T-helper 1 cell treated with Interleukin-12 subunit alpha and Interleukin-12 subunit beta and Interleukin-4 antibody, amounts not matched to agents 30 μg/mL and 1 μg/mL, for 36 hours (primary cell): ENCODE measurements around the gene MEIS2.

Experiments used
- H3K27ac Mint-ChIP-seq: one replicate; pipeline ENCODE4 v1.8.0; 2021; ENCODE audit warnings: mild to moderate bottlenecking, mixed read lengths
- H3K27me3 Mint-ChIP-seq: one replicate; pipeline ENCODE4 v1.8.0; 2021; ENCODE audit warnings: low read depth, mixed read lengths
- H3K36me3 Mint-ChIP-seq: one replicate; pipeline ENCODE4 v1.8.0; 2021; ENCODE audit warnings: low read depth, mixed read lengths
- H3K4me1 Mint-ChIP-seq: one replicate; pipeline ENCODE4 v1.8.0; 2021; ENCODE audit warnings: low read depth, mixed read lengths
- H3K4me3 Mint-ChIP-seq: one replicate; pipeline ENCODE4 v1.8.0; 2021; ENCODE audit warnings: mild to moderate bottlenecking, moderate library complexity, mixed read lengths
- H3K9me3 Mint-ChIP-seq: one replicate; pipeline ENCODE4 v1.8.0; 2021; ENCODE audit warnings: mixed read lengths

The MEIS2 gene

DNA sequence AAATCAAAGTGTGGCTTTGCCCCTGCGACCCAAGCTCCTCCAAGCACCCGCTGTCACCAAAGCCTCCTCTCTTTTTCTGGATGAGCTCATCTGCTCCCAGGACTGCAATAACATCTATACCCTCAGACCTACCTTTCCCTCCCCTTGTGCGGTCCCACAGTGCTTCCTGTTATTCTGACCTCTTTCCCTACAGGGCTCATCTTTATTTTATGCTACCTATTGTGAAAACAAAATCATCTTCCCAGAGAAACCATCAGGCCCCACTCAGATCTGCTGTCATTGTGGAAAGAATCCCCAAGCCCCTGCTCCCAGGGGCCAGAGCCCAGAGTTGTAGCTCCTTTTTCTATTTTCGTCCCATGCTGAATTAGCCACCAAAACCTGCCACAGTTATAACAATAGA, 162.2 kb downstream of the MEIS2 start:
- H3K4me3 Mint-ChIP-seq = no peak overlapping the region
- no peaks in the 10 kb centered on the region for H3K36me3 Mint-ChIP-seq
- no peaks in the 10 kb centered on the region for H3K27me3 Mint-ChIP-seq
- H3K9me3 Mint-ChIP-seq = no peaks in the 10 kb centered on the region
- no peaks in the 10 kb centered on the region for H3K4me1 Mint-ChIP-seq
- no peak overlapping the region for H3K27ac Mint-ChIP-seq

DNA sequence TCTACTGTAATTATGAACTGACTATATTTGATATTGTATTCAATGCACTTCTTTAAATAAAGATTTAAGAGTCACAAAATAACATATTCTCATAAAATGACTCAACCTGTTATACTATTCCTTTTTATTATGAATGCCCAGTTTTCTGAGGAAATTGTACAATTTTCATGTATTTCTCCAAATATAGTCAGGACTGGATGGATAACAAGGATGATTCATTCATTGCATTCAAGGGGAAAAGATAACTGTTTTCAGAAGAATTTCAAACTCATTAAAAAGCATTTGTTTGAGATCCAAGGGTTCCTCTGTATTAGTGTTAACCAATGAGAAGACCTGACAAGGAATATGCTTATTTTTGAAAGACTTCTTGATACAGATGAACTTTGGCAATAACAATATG, 163.7 kb downstream of the MEIS2 start:
- Mint-ChIP-seq H3K4me1 (no peaks in the 10 kb centered on the region), H3K27ac (no peak overlapping the region), H3K4me3 (no peak overlapping the region), H3K36me3 (no peaks in the 10 kb centered on the region), H3K9me3 (no peaks in the 10 kb centered on the region), H3K27me3 (no peaks in the 10 kb centered on the region)

DNA sequence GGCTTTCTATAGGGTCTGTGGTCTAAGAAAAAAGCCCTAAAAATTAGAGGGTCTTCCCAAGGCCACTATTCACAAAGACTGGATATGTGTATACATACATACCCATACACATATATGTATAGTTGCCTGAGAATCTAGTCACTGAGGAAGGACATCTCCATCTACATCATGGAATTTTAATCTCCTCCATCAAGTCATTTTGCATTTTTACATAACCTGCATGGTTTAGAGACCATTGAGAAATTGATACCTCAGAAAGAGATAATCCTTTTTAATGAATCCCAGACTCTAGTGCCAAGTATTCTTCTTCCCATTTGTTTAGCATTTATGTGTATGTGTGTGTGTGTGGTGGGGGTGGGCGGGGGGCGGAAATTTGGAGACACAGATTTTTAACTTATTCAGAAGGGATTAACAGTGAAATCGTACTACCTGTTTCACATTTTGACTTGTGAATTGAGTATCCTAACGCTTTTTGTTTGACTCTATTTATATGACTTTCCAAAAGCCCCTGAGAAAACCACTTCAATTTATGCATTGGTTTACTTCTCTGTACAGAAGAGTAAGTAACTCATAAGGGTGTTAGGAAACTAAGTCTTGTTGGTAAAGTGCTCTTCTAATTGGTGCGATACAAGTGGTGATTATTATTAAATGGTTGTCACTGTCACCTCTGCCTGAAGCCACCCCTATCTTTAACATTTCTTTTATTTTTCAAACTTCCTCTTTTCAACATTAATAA, 166.9 kb downstream of the MEIS2 start:
- Mint-ChIP-seq H3K27me3 (no peaks in the 10 kb centered on the region), H3K27ac (no peak overlapping the region), H3K36me3 (no peaks in the 10 kb centered on the region), H3K9me3 (peaks cover 3% of the 10 kb centered on the region), H3K4me1 (no peaks in the 10 kb centered on the region), H3K4me3 (no peak overlapping the region)

DNA sequence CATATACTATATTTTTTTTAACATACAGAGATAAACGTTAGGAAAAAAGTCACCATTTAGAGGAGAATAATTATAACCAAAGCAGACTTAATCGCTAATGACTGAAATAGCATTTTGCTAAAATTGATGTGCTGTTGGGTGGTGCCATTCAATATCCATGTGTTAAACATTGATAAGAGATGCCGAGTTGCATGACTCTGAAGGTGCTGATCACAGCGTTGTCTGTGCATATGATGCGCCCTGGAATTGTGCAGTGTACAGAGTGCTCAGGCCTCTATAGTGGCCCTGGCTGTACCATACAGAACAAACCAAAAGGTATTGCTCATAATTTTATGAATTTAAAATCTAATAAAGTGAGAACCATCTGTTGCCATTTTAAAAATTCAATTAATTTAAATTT, 168.3 kb downstream of the MEIS2 start:
- Mint-ChIP-seq H3K36me3 (no peaks in the 10 kb centered on the region), H3K4me3 (no peak overlapping the region), H3K27me3 (no peaks in the 10 kb centered on the region), H3K27ac (no peak overlapping the region), H3K4me1 (no peaks in the 10 kb centered on the region), H3K9me3 (peaks cover 5% of the 10 kb centered on the region)

DNA sequence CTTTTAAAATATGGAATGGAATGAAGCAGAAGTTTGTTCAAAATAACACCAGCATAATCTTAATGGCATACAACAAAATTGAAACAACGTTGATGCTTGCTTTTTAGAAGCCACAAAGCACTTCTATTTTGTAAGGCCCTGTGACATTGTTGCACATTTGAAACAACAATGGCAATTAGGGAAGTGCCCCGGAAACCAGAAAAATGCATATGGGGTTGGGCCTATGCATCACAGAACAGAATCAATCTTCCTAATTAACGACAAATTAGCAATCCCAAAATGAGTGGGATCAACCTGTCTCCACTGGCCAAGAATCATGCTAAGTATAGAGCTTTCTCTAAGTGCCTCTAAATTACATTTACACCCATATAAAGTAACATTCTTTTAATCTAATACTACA, 168.9 kb downstream of the MEIS2 start:
- Mint-ChIP-seq H3K9me3 (peaks cover 5% of the 10 kb centered on the region), H3K27ac (no peak overlapping the region), H3K36me3 (no peaks in the 10 kb centered on the region), H3K4me3 (no peak overlapping the region), H3K27me3 (no peaks in the 10 kb centered on the region), H3K4me1 (no peaks in the 10 kb centered on the region)

DNA sequence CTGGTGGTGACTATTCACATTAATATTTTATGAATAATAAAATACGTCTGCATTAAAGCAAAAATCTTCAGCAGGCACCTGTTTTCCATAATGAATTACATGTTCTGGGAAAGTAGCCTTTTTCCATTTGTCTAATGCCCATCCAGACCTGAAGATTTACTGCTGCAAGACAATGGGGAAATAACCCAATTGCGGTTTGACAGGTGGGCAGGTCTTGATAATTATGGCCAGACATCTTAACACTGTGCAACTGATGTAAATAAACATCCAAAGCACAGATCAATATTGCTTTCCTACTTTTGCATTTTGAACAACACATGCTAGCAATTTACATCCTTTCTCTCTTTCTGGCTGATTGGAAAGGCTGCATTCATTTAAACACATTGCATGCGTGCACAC, 173.9 kb downstream of the MEIS2 start:
- Mint-ChIP-seq H3K4me1 (no peaks in the 10 kb centered on the region), H3K36me3 (no peaks in the 10 kb centered on the region), H3K27me3 (no peaks in the 10 kb centered on the region), H3K9me3 (peaks cover 5% of the 10 kb centered on the region), H3K4me3 (no peak overlapping the region), H3K27ac (no peak overlapping the region)

DNA sequence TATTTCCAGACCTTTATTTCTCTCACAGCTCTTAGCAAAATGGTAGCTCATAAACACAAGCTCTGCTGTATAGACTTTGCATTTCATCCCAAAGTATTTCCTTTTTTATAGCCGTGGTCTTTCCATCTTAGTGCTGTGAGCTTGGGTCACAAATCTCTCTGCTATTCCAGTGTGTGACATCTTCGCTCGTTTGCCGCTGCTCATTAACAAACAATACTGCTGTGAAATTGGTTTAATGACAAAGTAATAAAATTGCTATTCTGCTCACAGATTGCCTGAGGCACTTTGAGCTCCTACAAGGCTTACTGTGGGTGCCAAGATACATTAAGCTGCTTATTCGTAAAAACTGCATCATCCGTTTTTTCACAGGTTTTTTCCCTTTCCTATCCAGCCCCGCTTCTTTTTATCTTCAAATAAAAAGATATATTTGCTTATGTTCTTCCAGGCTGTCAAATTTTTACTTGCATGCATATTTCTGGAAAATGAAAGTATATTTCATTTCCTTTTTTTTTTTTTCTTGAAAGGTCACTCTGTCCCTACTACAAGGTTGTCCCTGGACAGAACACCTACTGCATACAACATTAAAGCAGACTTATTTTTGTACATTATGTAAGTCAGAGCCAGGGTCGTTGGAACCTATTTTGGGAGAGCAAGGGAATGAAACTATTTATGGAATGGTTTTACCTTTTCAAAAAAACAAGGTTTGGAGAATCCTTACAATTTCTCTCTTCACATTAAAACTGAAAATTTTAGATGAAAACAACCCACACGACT, 174.5 kb downstream of the MEIS2 start:
- Mint-ChIP-seq H3K4me3 (no peak overlapping the region), H3K36me3 (no peaks in the 10 kb centered on the region), H3K4me1 (no peaks in the 10 kb centered on the region), H3K27me3 (no peaks in the 10 kb centered on the region), H3K27ac (no peak overlapping the region), H3K9me3 (peaks cover 5% of the 10 kb centered on the region)

DNA sequence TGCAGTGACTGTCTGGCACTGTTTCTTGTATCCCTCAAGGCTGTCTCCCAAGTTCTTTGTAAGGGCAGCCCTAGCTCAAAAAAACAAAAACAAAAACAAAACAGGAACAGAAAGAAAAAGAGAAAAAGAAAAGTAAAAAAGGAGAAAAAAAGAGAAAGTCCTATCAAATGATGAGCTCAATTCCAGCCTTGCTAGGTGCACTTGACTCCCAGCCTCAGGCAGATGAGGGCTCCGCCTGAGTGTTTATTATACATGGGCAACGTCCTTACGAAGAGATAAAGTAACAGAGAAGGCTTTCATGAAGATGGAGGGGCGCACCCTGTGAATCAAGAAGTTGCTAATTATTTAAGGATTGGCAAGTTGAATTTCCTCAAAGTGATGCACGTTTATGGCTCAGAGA, 175.3 kb downstream of the MEIS2 start:
- H3K4me3 Mint-ChIP-seq = no peak overlapping the region
- peaks cover 5% of the 10 kb centered on the region for H3K9me3 Mint-ChIP-seq
- H3K36me3 Mint-ChIP-seq = no peaks in the 10 kb centered on the region
- no peaks in the 10 kb centered on the region for H3K27me3 Mint-ChIP-seq
- no peaks in the 10 kb centered on the region for H3K4me1 Mint-ChIP-seq
- H3K27ac Mint-ChIP-seq = no peak overlapping the region

DNA sequence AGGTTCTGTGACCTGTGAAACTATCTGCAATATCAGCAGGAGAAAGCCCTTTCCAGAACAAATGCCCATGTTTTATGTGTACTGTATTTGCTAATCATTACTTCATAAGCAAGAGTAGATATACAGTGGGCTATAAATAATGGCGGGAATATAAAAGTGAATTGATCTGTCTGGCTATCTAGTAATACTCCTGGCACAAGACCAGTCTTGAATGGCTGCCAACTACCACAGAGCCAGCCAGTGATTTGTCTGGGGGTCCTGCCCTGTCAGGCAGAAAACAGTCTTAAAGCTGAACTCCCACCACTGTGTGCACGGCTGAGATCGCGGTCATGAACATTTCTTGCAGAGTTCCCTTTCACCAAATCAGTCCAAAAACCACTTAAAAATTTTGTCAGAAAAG, 176.3 kb downstream of the MEIS2 start:
- Mint-ChIP-seq H3K9me3 (peaks cover 5% of the 10 kb centered on the region), H3K4me1 (no peaks in the 10 kb centered on the region), H3K36me3 (no peaks in the 10 kb centered on the region), H3K27ac (no peak overlapping the region), H3K27me3 (no peaks in the 10 kb centered on the region), H3K4me3 (no peak overlapping the region)

DNA sequence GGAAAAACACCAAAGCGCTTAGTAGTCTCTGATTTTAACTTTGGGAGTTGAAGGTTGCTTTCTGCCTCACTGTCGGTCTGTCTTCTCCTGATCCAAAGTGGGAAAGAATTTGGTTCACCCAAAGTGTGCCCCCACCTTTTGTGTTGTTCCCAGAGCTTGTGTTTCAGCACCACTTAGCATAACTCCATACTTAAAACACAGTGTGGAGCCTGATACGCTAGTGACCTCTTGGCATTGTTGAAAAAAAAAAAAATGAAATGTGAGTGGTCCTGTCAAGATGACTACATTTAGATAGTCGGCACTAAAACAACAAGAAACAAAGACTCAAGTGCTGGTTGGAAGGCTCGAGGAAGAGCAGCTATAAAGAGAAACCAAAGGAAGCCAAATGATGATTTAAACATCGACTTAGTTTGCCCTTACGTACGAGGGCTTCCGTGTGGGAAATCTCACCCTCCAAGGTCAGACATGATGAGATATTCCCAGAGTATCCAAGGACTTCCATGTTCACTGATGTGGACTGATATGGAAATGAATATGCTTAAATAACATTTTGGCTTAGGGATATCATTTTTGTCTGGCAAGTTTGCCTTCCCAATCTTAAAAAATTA, 178.8 kb downstream of the MEIS2 start:
- Mint-ChIP-seq H3K9me3 (no peaks in the 10 kb centered on the region), H3K4me3 (no peak overlapping the region), H3K27me3 (no peaks in the 10 kb centered on the region), H3K27ac (no peak overlapping the region), H3K4me1 (no peaks in the 10 kb centered on the region), H3K36me3 (no peaks in the 10 kb centered on the region)

DNA sequence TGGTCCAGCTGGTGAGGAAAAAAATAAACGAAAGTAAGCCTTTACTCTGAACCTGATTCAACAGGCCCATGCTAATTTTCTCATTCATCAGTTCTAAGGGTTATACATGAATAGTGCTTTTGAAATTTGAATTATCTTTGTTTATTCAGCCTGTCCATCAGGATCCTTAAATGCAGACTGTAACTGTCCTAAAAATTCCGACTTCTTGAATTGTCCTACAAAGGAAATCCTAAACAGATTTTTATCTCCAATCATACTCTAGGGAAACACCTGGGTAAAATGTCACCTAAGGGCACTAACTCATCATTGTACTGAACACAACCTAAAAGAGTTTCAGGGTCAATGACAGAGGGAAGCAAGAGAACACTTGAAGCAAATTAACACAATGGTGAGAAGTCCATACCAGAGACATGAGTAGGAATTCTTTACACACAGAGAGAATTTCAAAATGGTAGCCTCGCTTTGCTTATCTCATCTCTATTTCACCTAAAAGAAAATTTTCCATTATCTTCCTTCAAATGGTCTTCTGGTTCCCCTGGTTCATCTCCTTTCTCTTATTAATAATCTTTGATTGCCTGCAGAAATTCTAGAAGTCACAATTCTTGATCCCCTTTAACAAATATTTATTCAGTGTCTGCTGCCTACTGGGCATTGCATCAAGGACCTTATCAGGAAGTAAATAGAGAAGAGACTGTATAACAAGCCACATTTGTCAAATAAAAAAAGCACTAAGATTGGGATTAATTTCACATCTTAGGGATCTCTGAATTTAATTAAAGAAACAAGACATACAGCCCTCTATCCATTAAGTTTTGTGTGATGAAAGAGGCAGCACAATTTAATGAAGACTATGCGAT, 182.7 kb downstream of the MEIS2 start:
- no peaks in the 10 kb centered on the region for H3K36me3 Mint-ChIP-seq
- no peak overlapping the region for H3K4me3 Mint-ChIP-seq
- no peaks in the 10 kb centered on the region for H3K4me1 Mint-ChIP-seq
- no peak overlapping the region for H3K27ac Mint-ChIP-seq
- no peaks in the 10 kb centered on the region for H3K9me3 Mint-ChIP-seq
- no peaks in the 10 kb centered on the region for H3K27me3 Mint-ChIP-seq

DNA sequence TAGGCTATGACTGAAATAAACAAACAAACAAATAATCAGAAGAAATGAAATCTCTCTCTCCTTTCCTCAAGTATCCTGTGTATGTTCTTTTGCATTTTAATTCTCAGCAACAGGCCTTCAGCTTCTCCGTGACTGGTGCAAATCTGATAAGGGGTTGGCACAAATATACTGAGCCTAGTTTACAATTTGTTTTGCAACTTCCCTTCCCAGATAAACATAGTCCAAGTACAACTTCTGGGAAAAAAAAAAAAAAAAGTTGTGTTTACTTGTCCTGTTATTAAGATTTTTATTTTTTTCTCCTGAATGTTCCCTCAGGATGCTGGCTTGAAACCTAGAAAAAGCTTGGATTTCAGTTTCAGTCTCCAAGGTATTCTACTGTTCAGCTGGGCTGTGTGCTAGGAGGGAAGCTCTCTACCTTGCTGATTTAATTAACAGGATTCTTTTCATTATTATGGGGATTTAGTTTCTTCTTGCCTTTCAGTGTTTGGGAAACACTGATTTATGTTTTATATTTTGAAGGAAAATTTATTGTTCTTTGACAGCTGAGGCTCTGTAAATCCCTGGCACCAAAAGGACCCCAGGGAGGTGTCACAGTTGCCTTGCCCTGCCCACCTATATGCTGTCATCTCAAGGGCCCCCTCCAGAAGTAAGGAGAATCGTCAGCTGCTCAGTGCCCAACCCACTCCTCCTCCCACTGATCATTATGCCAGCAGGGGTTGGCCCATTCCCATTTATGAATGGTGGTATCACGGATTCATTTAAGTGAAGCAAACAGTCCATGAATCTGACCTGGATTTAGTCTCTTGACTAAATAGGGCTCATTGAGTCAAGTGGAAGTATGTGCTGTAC, 185.2 kb downstream of the MEIS2 start:
- H3K27ac Mint-ChIP-seq = no peak overlapping the region
- no peaks in the 10 kb centered on the region for H3K27me3 Mint-ChIP-seq
- H3K36me3 Mint-ChIP-seq = no peaks in the 10 kb centered on the region
- no peaks in the 10 kb centered on the region for H3K4me1 Mint-ChIP-seq
- no peak overlapping the region for H3K4me3 Mint-ChIP-seq
- H3K9me3 Mint-ChIP-seq = no peaks in the 10 kb centered on the region

DNA sequence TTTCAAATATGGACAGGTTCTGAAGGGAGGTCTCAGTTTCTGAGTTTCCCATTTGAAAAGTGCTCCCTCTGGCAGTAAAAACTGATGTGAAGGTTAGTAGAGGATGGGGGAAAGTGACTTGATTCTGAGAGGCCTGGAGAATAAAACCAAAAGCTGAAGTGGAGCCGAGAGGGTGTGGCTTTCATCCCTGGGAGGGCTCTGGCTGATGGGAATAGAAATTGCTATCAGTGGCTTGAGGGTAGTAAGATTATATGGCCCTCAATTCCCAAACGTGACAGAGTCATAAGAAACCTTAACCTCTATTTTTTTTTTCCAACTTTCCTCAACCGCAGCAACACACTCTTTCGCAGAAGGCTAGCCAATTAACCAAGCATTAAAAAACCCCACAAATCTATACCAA, 185.9 kb downstream of the MEIS2 start:
- no peak overlapping the region for H3K4me3 Mint-ChIP-seq
- H3K9me3 Mint-ChIP-seq = no peaks in the 10 kb centered on the region
- H3K36me3 Mint-ChIP-seq = no peaks in the 10 kb centered on the region
- H3K27ac Mint-ChIP-seq = no peak overlapping the region
- no peaks in the 10 kb centered on the region for H3K4me1 Mint-ChIP-seq
- no peaks in the 10 kb centered on the region for H3K27me3 Mint-ChIP-seq

DNA sequence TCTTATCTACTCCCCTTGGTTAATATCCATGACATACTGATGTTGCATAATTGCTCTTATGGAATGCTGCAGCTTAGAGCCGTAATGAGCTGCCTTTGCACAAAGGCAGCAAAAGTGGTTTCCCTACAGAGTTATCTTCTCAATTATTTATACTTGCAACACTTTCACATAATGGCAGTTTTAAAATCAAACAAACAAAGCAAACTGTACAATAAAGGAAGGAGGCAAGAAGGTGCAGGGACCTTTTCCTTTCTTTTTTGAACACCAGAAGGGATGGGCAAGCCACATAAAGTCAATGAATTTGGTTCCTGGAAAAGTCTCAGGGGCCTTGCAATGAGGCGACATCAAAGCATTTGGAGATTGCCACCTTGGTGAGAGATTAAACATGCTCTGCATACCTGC, 188.0 kb downstream of the MEIS2 start:
- Mint-ChIP-seq H3K9me3 (no peaks in the 10 kb centered on the region), H3K27me3 (no peaks in the 10 kb centered on the region), H3K4me1 (no peaks in the 10 kb centered on the region), H3K4me3 (no peak overlapping the region), H3K27ac (no peak overlapping the region), H3K36me3 (no peaks in the 10 kb centered on the region)
